KMS-11 (cell line): Measurements from ENCODE around the gene ZKSCAN1.

ENCODE experiments used
- H2AFZ ChIP-seq: fragments of 200-600 bp; sonication (generic); 2 replicates; pipeline ENCODE4 v1.6.1; 2016; ENCODE audit warnings: antibody characterized with exemption, mixed run types, low read depth
- H3K27ac ChIP-seq: fragments of 200-600 bp; sonication (generic); 2 replicates; pipeline ENCODE4 v1.6.1; 2016; ENCODE audit warnings: mild to moderate bottlenecking, mixed run types
- H3K27me3 ChIP-seq: fragments of 200-600 bp; sonication (generic); 2 replicates; pipeline ENCODE4 v1.6.1; 2017; ENCODE audit warnings: mild to moderate bottlenecking, low read depth, mixed run types, moderate library complexity; ENCODE audit not compliant: insufficient read depth
- H3K36me3 ChIP-seq: fragments of 200-600 bp; sonication (generic); 2 replicates; pipeline ENCODE4 v1.6.1; 2017; ENCODE audit warnings: mild to moderate bottlenecking, mixed run types; ENCODE audit not compliant: insufficient read depth
- H3K4me1 ChIP-seq: fragments of 200-600 bp; sonication (generic); 2 replicates; pipeline ENCODE4 v1.6.1; 2016; ENCODE audit warnings: mild to moderate bottlenecking, low read depth, mixed run types; ENCODE audit not compliant: poor library complexity, severe bottlenecking
- H3K4me2 ChIP-seq: fragments of 200-600 bp; sonication (generic); 2 replicates; pipeline ENCODE4 v1.7.0; 2016; ENCODE audit warnings: mild to moderate bottlenecking, mixed run types
- H3K4me3 ChIP-seq: fragments of 200-600 bp; sonication (generic); IDR thresholded peaks from 2 replicates; pipeline ENCODE4 v1.6.1; 2017; ENCODE audit warnings: low read depth, low read length, mixed read lengths; ENCODE audit not compliant: insufficient read depth
- H3K79me2 ChIP-seq: fragments of 200-600 bp; sonication (generic); 2 replicates; pipeline ENCODE4 v1.6.1; 2016; ENCODE audit warnings: low read depth, mixed run types; ENCODE audit not compliant: insufficient read depth
- H3K9ac ChIP-seq: fragments of 200-600 bp; sonication (generic); 2 replicates; pipeline ENCODE4 v1.6.1; 2016; ENCODE audit warnings: mild to moderate bottlenecking, mixed run types
- H4K20me1 ChIP-seq: fragments of 200-600 bp; sonication (generic); 2 replicates; pipeline ENCODE4 v1.6.1; 2016; ENCODE audit warnings: mild to moderate bottlenecking, mixed run types; ENCODE audit not compliant: insufficient read depth
- TF ChIP-seq, protein P1 (sequence below): fragments of 200-600 bp; sonication (generic); conservative IDR thresholded peaks from 2 replicates; pipeline ENCODE4 v1.6.1; 2017; ENCODE audit warnings: low read depth, mild to moderate bottlenecking, antibody characterized with exemption, low read length, moderate library complexity, mixed read lengths

Gene ZKSCAN1

DNA sequence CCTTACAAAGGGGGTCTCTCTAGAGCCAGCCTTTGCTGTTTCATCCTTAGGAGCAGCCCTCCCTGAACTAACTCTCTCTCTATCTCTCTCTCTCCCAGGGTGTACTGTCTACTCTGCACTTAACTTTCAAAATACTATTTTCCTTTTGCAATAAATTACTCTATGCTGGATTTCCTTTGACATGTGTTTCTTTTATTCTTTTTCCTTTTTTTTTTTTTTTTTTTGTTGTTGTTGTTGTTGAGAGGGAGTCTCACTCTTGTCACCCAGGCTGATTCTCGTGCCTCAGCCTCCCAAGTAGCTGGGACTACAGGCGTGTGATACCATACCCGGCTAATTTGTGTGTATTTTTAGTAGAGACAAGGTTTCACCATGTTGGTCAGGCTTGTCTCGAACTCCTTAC, 67.6 kb downstream of the ZKSCAN1 start:
- Histone ChIP-seq H3K4me2 (peak overlapping the region; percentile 96), H3K9ac (peak overlapping the region; percentile 98; the same call in 1 of the 2 replicates), H3K27me3 (no peaks in the 10 kb centered on the region; the same call in 1 of the 2 replicates), H3K4me3 (no peak overlapping the region), H3K4me1 (peaks cover 19% of the 10 kb centered on the region), H3K36me3 (peaks cover 6% of the 10 kb centered on the region; the same call in 1 of the 2 replicates), H3K27ac (peak overlapping the region; percentile 98; the same call in 1 of the 2 replicates), H4K20me1 (no peaks in the 10 kb centered on the region), H2AFZ (peak overlapping the region; percentile 10; the same call in 1 of the 2 replicates), H3K79me2 (peaks cover 35% of the 10 kb centered on the region)
- TF ChIP-seq, protein P1, sequence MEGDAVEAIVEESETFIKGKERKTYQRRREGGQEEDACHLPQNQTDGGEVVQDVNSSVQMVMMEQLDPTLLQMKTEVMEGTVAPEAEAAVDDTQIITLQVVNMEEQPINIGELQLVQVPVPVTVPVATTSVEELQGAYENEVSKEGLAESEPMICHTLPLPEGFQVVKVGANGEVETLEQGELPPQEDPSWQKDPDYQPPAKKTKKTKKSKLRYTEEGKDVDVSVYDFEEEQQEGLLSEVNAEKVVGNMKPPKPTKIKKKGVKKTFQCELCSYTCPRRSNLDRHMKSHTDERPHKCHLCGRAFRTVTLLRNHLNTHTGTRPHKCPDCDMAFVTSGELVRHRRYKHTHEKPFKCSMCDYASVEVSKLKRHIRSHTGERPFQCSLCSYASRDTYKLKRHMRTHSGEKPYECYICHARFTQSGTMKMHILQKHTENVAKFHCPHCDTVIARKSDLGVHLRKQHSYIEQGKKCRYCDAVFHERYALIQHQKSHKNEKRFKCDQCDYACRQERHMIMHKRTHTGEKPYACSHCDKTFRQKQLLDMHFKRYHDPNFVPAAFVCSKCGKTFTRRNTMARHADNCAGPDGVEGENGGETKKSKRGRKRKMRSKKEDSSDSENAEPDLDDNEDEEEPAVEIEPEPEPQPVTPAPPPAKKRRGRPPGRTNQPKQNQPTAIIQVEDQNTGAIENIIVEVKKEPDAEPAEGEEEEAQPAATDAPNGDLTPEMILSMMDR: no peak

DNA sequence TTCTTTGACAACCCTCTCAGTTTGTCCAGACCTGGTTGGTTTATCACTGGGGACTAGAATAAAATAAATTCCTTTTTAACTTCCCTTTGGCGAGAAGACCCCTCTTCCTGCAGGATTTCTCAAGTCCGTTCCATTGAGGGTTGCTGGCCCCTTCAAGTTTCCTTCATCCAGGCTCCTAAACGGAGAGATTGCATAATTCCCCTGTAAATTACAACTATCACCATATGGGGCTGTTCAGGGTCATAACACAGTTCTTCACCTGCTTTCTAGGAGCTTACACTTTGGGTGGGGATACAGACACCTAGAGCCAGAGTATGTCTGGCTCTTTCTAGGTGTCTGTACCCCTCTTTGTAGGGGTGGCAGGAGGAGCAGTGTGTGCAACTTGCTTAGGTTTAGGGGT, 70.1 kb downstream of the ZKSCAN1 start:
- Histone ChIP-seq H3K4me2 (no peak overlapping the region), H3K9ac (no peak overlapping the region), H3K27me3 (no peaks in the 10 kb centered on the region; the same call in 1 of the 2 replicates), H3K79me2 (peaks cover 21% of the 10 kb centered on the region), H3K27ac (no peak overlapping the region), H3K36me3 (no peaks in the 10 kb centered on the region), H3K4me3 (no peak overlapping the region), H3K4me1 (peaks cover 32% of the 10 kb centered on the region), H4K20me1 (no peaks in the 10 kb centered on the region), H2AFZ (no peak overlapping the region)
- TF ChIP-seq, protein P1: no peak

DNA sequence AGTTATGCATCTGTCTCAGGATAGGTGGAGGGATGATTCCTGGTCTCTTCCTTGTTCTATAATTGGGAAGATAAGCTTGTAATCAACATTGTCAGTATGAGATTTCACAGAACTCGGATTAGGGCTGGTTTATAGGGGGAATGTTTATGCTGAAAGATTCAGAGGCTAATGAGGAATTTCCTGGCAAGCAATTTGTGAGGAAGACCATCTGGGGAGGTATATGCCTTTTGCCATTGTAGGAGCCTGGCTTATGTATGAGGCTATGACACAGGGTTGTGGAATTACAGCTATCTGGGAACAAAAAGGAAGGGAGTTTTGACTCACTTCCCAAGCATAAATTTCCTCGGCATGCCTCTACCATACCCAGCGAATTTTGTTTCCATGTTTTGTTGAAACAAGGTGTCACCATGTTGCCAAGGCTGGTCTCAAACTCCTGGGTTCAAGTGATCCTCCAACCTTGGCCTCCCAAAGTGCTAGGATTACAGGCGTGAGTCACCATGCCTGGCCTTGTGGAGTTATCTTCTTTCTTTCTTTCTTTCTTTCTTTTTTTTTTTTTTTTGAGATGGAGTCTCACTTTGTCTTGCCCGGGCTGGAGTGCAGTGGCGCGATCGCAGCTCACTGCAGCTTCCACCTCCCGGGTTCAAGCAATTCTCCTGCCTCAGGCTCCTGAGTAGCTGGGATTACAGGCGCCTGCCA, 71.8 kb downstream of the ZKSCAN1 start:
- Histone ChIP-seq H3K36me3 (peaks cover 8% of the 10 kb centered on the region; the same call in 1 of the 2 replicates), H3K4me1 (peaks cover 29% of the 10 kb centered on the region), H2AFZ (no peak overlapping the region), H3K27me3 (no peaks in the 10 kb centered on the region; the same call in 1 of the 2 replicates), H3K4me2 (no peak overlapping the region), H3K9ac (no peak overlapping the region), H3K4me3 (no peak overlapping the region), H3K79me2 (peaks cover 12% of the 10 kb centered on the region; the same call in 1 of the 2 replicates), H3K27ac (no peak overlapping the region), H4K20me1 (no peaks in the 10 kb centered on the region)
- TF ChIP-seq, protein P1: no peak

DNA sequence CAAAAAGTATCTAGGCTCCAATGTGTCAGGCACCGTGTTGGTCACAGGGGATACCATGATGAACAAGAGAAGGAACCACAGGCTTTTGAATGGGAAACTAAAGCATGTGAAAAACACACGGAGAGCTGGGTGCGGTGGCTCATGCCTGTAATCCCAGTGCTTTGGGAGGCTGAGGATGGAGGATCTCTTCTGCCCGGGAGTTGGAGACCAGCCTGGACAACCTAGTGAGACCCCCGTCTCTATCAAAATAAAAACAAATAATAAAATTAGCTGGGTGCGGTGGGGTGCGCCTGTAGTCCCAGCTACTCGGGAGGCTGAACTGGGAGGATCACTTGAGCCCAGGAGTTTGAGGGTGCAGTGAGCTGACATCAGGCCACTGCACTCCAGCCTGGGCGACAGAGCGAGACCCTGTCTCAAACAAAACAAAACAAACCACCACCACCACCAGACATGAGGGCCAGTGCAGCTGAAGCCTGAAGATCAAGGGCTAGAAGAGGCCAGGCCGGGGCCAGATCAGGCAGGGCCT, 72.8 kb downstream of the ZKSCAN1 start:
- Histone ChIP-seq H3K4me1 (peaks cover 24% of the 10 kb centered on the region), H3K4me2 (peak overlapping the region; percentile 97), H3K36me3 (peaks cover 17% of the 10 kb centered on the region; the same call in 1 of the 2 replicates), H3K27me3 (no peaks in the 10 kb centered on the region; the same call in 1 of the 2 replicates), H2AFZ (peak overlapping the region; percentile 83), H3K4me3 (peak overlapping the region; percentile 11), H3K9ac (peak overlapping the region; percentile 67), H3K79me2 (peaks cover 12% of the 10 kb centered on the region; the same call in 1 of the 2 replicates), H4K20me1 (no peaks in the 10 kb centered on the region), H3K27ac (peak overlapping the region; percentile 60)
- TF ChIP-seq, protein P1: no peak
